Hepatocyte (in vitro differentiated cells): ENCODE data around the gene EIF4G3.

Experiments used
- CTCF ChIP-seq: fragments of 200-600 bp; sonication (generic); IDR thresholded peaks from 2 replicates; pipeline ENCODE4 v1.5.1; 2016; ENCODE audit warnings: antibody characterized with exemption, mild to moderate bottlenecking; ENCODE audit not compliant: poor library complexity
- EZH2 ChIP-seq: fragments of 200-600 bp; sonication (generic); IDR thresholded peaks from 2 replicates; pipeline ENCODE4 v1.6.1; 2016; ENCODE audit warnings: antibody characterized with exemption, mild to moderate bottlenecking, borderline replicate concordance

GRCh38 chr1:21189421-21189820 lies 12.7 kb upstream of the EIF4G3 start:
- TF ChIP-seq CTCF (no peak), EZH2 (no peak)
